Fibroblast of skin of scalp (primary cell): Measurements from ENCODE around the gene PHGDH.
"Not testable (repeated sequence)": the region's sequence is repeated elsewhere in the genome, so short reads cannot be mapped to it uniquely, and the experiment has no call there.

ENCODE experiments used
- DNase-seq: peaks from one replicate; pipeline ENCODE4 v3.0.0-alpha.2; 2013

PHGDH gene

GRCh38 chr1:119700326-119700725, 11.4 kb upstream of the PHGDH start:
- DNase-seq, result no peak

DNA sequence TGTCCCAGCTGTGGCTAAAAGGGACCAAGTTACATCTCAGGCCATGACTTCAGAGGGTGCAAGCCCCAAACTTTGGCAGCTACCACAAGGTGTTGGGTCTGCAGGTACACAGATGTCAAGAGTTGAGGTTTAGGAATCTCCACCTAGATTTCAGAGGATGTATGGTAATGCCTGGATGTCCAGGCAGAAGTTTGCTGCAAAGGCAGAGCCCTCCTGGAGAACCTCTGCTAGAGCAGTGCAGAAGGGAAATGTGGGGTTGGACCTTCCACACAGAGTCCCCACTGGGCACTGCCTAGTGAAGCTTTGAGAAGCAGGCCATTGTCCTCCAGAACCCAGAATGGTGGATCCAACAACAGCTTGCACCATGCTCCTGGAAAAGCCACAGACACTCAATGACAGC, 10.1 kb upstream of the PHGDH start:
- no peak for DNase-seq

- DNase-seq, result peak; percentile 87
Measured at GRCh38 chr1:119702384-119702783, 9.3 kb upstream of the PHGDH start.

DNA sequence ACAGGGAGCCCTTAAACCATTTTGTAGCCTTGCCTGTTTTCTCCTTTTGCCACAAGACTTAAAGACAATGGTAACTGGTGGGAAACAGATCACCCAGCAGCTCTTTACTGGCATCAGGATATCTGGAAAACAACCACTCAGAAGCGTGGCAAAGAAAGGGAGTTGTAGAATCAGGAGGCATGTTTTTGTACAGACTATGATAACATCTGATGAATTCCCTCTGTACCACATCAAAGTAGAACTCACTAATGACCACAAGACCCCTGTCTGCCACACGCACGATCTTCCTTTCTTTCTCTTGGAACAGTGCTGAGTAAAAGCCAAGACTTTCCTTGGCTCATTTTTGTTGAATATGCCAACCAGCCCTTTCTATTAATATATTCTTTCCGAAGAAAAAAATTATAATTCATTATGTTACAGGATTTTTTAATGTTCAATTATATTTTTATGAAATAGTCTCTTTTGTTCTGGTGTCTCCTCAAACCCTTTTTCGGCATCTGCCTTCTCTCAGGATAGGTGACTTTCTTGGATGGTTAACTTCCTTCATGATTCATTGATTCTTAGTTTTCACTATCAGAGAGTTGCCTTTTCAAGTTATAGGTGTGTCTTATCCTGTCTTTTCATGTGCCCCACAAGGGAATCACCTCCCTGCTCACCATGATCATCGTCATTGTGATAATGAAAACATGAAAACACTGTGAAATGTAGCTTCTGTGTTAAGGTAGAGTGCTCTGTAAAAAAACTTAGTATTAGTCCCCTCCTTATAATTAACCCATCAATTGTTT, 7.9 kb upstream of the PHGDH start:
- no peak for DNase-seq

GRCh38 chr1:119706599-119706998, 5.1 kb upstream of the PHGDH start:
- DNase-seq, result not testable (repeated sequence)

GRCh38 chr1:119711356-119711803, 354 bp upstream of the PHGDH start:
- not testable (repeated sequence) for DNase-seq

DNA sequence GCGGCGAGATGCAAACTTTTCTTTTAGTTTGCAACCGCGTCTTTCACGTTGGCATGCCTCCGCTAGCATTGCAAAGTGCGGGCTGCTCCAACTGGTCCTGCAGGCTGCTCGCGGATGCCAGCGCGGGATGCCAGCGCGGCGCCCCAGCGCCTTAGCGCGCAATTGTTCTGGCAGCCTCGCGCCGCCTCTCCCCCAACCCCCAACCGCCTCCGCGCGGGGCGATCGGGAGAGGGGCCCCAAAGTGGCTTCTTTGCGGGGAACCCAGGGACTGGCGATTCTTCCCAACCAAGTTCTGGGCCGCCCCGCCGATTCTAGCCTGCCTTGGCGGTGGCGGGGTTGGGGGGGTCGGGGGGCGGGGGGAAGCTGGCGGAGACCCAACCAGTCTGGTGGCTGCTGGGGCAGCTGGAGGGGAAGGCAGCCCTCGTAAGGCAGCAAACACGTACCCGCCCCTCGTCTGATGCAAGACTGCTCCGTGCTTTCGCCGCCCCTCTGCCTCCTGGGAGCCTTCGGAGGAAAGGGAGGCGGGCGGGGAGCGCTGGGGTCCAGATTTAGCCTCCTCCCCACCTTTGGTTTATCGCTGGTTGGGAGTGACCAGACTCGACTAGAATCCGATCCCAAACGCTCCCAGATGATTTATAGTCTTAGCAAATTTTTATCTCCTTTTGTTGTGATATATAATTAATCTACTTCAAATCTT, 756 bp downstream of the PHGDH start:
- peak; percentile 98 for DNase-seq

DNA sequence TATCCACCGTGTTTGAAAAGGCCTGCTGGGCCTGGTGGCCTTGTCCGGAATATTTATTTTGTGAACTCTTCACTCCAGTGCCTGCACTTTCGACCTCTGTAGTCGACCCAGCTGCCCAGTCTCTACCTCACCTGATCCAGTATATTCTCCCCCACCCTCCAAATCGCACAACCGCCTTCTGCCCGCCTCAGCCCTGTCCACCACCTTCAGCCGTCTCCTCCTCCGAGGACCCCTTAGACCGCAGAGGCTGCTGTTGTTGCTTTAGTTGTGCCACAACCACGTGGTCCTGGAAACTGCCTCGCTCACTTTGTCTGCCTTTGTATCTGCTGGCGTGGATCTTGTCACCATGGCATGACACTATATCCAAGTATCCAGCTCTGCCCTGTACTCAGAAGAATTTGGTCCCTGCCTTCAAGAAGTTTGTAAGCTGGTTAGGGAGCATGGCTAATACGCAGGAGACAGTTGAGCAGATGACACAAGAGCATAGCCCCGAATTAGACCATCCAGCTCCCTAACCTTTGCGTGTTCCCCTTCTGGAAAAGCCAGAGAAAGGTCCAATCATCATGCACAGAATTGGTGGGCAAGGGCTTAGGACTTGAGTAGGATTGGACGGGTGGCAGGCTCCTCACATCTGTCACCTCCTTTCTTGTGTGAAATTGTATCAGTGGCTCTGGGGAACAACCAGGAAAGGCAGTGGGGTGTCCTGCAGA, 1.5 kb downstream of the PHGDH start:
- DNase-seq, result peak; percentile 43

DNA sequence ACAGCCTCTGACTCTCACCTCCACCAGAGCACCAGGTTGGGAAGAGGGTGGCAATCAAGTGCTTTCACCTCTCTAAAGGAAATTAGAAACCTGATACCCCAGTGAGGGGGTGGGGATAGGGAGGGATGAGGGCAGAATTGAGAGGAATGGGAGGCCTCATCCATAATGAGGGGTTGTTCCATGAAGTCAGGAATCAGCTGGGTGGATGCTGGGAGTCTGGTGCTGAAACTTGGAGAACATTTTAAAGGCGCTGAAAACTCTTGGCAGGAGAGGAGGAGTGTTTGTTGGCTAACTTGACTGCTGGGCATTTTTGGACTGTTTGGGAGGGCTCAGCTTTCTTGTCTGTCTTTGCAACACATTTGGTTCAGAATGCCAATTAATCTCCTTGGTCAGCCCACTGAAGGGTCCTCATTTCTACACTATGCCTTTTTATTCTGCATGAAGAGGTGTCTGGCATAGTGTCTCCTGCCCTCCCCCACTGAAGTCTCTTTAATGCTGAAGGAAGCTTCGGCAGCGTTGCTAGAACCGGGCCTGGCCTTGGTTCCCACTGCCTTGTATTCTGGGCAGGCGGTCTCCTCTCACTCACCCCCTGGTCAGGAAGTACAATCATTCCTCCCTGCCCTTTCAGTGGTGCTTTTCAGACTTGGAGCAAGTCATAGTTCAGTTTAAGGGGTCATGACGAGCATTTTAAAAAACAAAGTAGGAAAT, 2.2 kb downstream of the PHGDH start:
- peak; percentile 27 for DNase-seq

- DNase-seq, result no peak
Measured at GRCh38 chr1:119714583-119714982, 2.8 kb downstream of the PHGDH start.

DNA sequence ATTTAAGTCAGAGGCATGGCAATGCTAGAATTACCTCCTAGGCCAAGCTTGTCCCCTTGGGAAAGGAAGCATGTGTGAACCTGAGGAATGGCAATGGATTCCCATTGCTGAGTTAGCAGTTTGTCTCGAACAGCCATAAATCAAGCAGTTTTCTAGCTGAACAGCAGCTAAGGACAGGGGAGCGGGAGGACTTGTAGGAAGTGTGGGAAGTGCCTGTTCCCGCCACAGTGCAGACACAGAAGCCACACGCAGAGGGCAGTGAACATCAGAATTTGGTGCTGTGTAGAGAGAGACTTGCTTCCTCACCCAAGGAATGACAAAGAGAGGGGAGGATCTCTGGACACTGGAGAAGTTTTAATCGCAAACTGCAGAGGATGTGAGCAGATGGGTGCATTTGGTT, 3.8 kb downstream of the PHGDH start:
- DNase-seq, result peak; percentile 49

DNA sequence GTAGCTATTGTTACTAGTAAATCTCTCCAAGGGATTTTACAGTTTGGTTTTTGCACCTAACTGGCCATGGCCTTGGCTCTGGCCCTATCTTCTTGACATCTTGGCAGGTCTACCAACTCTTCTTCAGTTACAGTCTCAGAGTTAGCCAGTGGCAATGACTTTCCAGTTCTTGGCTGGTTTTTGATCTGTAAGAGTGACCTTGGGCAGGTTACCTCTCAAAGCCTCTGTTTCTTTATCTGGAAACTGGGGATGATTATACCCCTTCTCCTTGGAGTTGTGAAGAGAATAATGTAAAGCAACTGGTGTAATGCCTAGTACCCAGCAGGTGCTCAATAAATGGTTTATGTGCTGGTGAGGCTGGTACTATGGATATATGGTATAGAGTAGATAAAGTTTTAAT, 6.7 kb downstream of the PHGDH start:
- DNase-seq, result no peak

GRCh38 chr1:119718972-119719371, 7.2 kb downstream of the PHGDH start:
- DNase-seq, result no peak

DNA sequence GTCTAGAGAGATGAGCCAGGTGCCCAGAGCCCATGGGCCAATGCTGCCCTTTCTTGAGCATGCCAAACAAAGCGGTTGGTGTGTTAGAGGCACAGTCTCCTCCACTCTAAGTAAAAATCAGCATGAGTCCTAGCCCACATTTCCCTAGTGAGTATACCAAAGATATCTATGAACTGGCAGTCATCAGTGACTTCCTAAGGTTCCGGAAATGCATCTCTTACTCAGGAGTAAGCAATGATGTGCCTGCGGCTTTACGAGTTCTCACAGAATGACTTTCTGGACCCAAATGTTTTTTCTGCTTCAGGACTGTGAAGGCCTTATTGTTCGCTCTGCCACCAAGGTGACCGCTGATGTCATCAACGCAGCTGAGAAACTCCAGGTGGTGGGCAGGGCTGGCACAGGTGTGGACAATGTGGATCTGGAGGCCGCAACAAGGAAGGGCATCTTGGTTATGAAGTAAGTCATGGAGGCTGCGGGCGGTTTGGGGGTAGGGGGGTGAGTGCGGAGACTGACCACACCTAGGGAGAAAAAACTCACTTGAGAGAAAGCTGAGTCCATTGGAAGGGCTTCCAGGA, 9.2 kb downstream of the PHGDH start:
- no peak for DNase-seq

- DNase-seq, result no peak
Measured at GRCh38 chr1:119721896-119722295, 10.2 kb downstream of the PHGDH start.

DNA sequence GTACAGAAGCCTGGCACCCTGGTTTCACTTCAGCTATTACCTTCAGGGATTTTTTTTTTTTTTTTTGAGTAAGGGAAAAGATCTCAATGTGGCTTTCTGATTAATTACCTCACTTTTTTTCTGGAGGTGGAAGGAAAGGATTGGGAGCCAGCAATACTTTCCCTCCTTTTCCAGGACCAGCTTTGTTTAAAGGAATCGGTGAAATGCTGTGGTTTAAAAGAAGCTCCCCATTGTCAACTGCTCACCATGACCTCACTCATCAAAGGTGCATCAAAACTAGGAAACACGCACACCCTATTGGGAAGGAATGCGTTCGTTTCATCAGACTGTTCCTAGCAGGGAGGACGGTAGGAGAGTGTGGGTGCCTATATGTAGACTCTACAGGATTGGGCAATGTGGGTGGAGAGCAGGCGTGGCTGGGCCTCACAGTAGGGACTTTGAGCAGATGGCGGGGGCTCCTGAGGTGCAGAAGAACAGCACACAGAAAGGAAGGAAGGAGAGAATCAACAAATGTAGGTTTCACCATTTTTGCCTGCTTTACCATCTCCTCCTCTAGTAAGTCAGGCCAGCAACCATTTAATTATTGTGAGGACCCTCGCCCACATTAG, 13.0 kb downstream of the PHGDH start:
- DNase-seq, result no peak

DNA sequence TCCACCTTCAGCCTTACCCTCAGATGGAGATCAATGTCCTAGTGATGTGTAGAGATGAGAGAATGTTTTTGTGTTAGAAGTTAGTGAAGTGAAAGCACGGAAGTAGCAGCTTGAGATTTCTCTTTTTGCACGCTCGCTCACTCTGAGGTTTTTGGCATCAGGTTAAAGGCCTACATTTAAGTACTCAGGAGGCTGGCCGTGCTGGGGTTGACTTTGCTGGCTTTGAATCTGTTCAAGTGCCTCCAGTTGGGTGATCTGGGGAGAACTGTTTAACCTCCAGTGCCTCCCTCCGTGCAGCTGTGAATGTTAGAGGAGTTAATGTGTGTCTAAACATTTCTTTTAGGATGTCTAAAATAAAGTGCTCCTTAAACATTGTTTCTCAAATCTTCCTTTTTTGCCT, 13.9 kb downstream of the PHGDH start:
- no peak for DNase-seq

DNA sequence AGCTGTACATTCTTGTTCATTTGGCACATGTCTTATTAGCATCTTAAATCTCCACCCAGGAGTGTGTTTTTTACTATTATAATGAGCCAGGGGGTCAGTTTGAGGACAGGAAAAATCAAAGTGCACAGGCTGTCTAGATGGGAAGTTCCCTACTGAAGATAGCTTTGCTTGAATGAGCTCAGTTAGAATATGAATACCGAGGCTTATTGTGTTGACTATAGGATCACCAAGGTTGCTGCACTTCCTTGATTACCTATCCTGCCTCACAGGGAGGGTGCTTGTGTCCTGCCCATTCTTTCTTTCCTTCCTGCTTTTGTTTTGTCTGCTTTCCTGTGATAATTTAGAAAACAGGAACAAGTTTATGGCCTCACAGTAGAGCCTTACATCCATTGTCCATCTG, 16.3 kb downstream of the PHGDH start:
- DNase-seq, result no peak

DNA sequence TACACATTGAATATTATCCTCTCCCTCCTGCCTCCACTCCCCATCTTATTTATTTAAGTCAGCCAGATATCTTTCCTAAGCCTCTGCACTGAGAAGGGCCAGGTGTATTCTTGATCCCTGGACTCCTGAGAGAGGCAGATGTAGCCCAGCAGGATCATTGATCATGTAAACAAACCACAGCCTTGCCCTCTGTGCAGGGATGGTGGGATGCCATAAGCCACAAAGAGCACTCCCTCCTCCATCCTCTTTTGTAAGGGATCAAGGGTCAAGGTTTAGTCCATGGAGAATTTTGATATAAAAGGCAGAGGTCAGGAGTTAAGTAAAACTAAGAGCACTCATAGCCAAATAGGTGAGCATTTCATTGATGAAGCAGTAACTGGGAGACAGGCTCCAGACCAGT, 17.3 kb downstream of the PHGDH start:
- DNase-seq, result no peak

DNA sequence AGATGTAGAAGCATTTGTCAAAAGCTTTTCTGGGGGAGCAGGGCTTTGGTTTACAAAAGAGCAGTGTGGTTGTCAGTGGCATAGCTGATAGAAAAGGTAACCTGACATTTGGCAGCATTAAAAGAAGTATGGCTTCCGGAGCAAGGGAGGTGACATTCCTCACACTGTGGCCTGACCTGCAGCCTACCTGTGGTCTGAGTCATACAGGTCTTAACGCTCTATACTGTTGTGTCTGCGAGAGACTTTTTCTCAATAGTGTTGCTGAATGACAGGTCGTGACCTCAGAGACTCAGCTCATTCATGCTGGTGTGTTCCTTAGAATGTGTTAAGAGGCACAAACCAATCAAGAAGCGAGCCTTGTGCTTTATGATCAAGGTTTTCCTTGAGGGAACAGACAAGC, 19.3 kb downstream of the PHGDH start:
- no peak for DNase-seq

GRCh38 chr1:119731741-119732430, 20.2 kb downstream of the PHGDH start:
- no peak for DNase-seq
